Natural killer cell (primary cell): ENCODE data around the gene ATP1A4. TPM values are rescaled to one million over a fixed set of nuclear protein-coding genes. Genes with fewer than 3 reads are reported as not detected.

Source experiments
- ATAC-seq, 3 donors: fragments of 150-1000 bp in 2 of 3; fragments of 200-7000 bp in 1 of 3; cut with Tn5 transposase; 1 replicate in 1 of 3; 2 replicates in 2 of 3; pipeline ENCODE4 v1.10.0; 2021; ENCODE audit warnings: mild to moderate bottlenecking in 2 of 3, moderate library complexity in 2 of 3
- DNase-seq, 2 donors: peaks; one replicate each; pipeline versions ENCODE4 v3.0.0 to v3.0.0-alpha.2; 2013 to 2021; ENCODE audit warnings: mixed read lengths in 1 of 2
- H3K27ac ChIP-seq: one replicate; pipeline ENCODE4 v1.5.1; 2013; ENCODE audit warnings: mild to moderate bottlenecking, low read length
- H3K27me3 ChIP-seq: one replicate; pipeline ENCODE4 v1.6.1; 2013; ENCODE audit warnings: low read length; ENCODE audit not compliant: control insufficient read depth, insufficient read depth
- H3K36me3 ChIP-seq: one replicate; pipeline ENCODE4 v1.6.1; 2013; ENCODE audit warnings: low read length; ENCODE audit not compliant: control insufficient read depth, insufficient read depth
- H3K4me1 ChIP-seq: one replicate; pipeline ENCODE4 v1.6.1; 2013; ENCODE audit warnings: low read length; ENCODE audit not compliant: control insufficient read depth, insufficient read depth
- H3K4me3 ChIP-seq: one replicate; pipeline ENCODE4 v1.5.1; 2013; ENCODE audit warnings: low read length
- H3K9me3 ChIP-seq: one replicate; pipeline ENCODE4 v1.6.1; 2013; ENCODE audit warnings: low read length; ENCODE audit not compliant: control insufficient read depth, insufficient read depth
- H3K27ac Mint-ChIP-seq, 2 donors: one replicate each; pipeline ENCODE4 v1.8.0; 2022; ENCODE audit warnings: mild to moderate bottlenecking in 2 of 2, mixed read lengths in 2 of 2, moderate library complexity in 1 of 2
- H3K27me3 Mint-ChIP-seq, 2 donors: one replicate each; pipeline ENCODE4 v1.8.0; 2022; ENCODE audit warnings: low read depth in 2 of 2, mixed read lengths in 2 of 2
- H3K36me3 Mint-ChIP-seq: one replicate; pipeline ENCODE4 v1.8.0; 2022; ENCODE audit warnings: mixed read lengths
- H3K4me1 Mint-ChIP-seq, 2 donors: one replicate each; pipeline ENCODE4 v1.8.0; 2022; ENCODE audit warnings: mixed read lengths in 2 of 2
- H3K4me3 Mint-ChIP-seq: one replicate; pipeline ENCODE4 v1.8.0; 2022; ENCODE audit warnings: mild to moderate bottlenecking, moderate library complexity, mixed read lengths
- H3K9me3 Mint-ChIP-seq, 2 donors: one replicate each; pipeline ENCODE4 v1.8.0; 2022; ENCODE audit warnings: mixed read lengths in 2 of 2
- CTCF ChIP-seq: fragments of 200-600 bp; IDR thresholded peaks from one replicate; pipeline ENCODE4 v1.8.0; 2022; ENCODE audit warnings: antibody characterized with exemption
- WGBS: methylation state at CpG from one replicate; pipeline ENCODE4 v1.1.7; 2013; ENCODE audit warnings: missing lambda C conversion rate; ENCODE audit not compliant: insufficient coverage; 5-methylcytosine and 5-hydroxymethylcytosine counted together
- intact Hi-C: fragments of 100-400 bp; cut with micrococcal nuclease; formaldehyde crosslinking; loops from one replicate; pipeline ENCODE4 v1.14.2; 2022
- total RNA-seq, 4 donors: library from RNA; stranded (reverse); fragments of 120-200 nt in 1 of 4; gene quantifications; one replicate each; pipeline versions ENCODE4 v1.2.3 to v1.2.4, GENCODE V29; 2013 to 2022

ATP1A4 gene
- total RNA-seq, 3 donors from 2014 or later (not counting 1 experiment from before 2014, with no cell fraction given): not detected

GRCh38 chr1:160193832-160194736, 42.7 kb downstream of the ATP1A4 start:
- 86% methylated on average over 9 of the region's 9 CpGs for whole genome bisulfite sequencing
- Histone ChIP-seq H3K27me3 (no peaks in the 10 kb centered on the region), H3K27ac (no peak overlapping the region), H3K36me3 (no peaks in the 10 kb centered on the region), H3K9me3 (no peaks in the 10 kb centered on the region), H3K4me3 (no peak overlapping the region), H3K4me1 (peaks cover 7% of the 10 kb centered on the region)
- ATAC-seq: peak in 1 of 3 donors; percentile 24
- H3K36me3 Mint-ChIP-seq: no peaks in the 10 kb centered on the region
- no peak overlapping the region for H3K27ac Mint-ChIP-seq
- no peak overlapping the region for H3K4me3 Mint-ChIP-seq
- no peaks in the 10 kb centered on the region for H3K4me1 Mint-ChIP-seq
- no peaks in the 10 kb centered on the region for H3K9me3 Mint-ChIP-seq
- intact Hi-C loops: loop anchor here (1.0 to 2.0 kb wide), 4 partner anchors 58 to 413 kb away; no protein-coding TSS in a partner anchor
- no peak for DNase-seq
- H3K27me3 Mint-ChIP-seq: no peaks in the 10 kb centered on the region
- no peak for TF ChIP-seq CTCF

- H3K9me3 Mint-ChIP-seq: no peaks in the 10 kb centered on the region
- no peak overlapping the region for H3K27ac Mint-ChIP-seq
- Histone ChIP-seq H3K36me3 (no peaks in the 10 kb centered on the region), H3K4me1 (peaks cover 7% of the 10 kb centered on the region), H3K4me3 (no peak overlapping the region), H3K27me3 (no peaks in the 10 kb centered on the region), H3K27ac (no peak overlapping the region), H3K9me3 (no peaks in the 10 kb centered on the region)
- intact Hi-C loops: no loop called here
- no peaks in the 10 kb centered on the region for H3K36me3 Mint-ChIP-seq
- ATAC-seq (no peak), DNase-seq (no peak)
- TF ChIP-seq CTCF: no peak
- no peak overlapping the region for H3K4me3 Mint-ChIP-seq
- no peaks in the 10 kb centered on the region for H3K27me3 Mint-ChIP-seq
- H3K4me1 Mint-ChIP-seq: no peaks in the 10 kb centered on the region
- 84% methylated on average over 2 of the region's 2 CpGs for WGBS
Observed at GRCh38 chr1:160194737-160195059, 43.3 kb downstream of the ATP1A4 start.

DNA sequence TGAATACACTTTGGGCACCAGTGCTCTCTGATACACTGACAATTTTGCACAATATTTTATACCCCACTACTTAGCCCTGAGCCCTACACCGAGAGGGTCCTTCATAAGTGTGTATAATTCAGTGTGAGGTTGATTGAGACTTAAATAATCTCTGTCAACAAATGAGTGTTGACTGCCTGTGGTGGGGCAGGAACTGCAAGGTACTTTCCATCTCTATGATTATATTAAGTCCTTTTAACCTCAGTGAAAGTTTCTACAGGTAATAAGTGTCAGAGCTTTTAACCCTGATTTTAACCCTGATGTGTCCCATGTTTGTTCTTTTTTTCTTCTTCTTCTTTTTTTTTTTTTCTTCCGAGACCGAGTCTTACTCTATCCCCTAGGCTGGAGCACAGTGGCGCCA, 44.7 kb downstream of the ATP1A4 start:
- Histone ChIP-seq H3K4me1 (peaks cover 7% of the 10 kb centered on the region), H3K27me3 (no peaks in the 10 kb centered on the region), H3K27ac (no peak overlapping the region), H3K36me3 (no peaks in the 10 kb centered on the region), H3K4me3 (no peak overlapping the region), H3K9me3 (no peaks in the 10 kb centered on the region)
- H3K36me3 Mint-ChIP-seq: no peaks in the 10 kb centered on the region
- H3K4me3 Mint-ChIP-seq: no peak overlapping the region
- no peaks in the 10 kb centered on the region for H3K9me3 Mint-ChIP-seq
- no peak for TF ChIP-seq CTCF
- DNase-seq: no peak
- no peak overlapping the region for H3K27ac Mint-ChIP-seq
- no peaks in the 10 kb centered on the region for H3K4me1 Mint-ChIP-seq
- intact Hi-C loops: no loop called here
- 79% methylated on average over 3 of the region's 4 CpGs for WGBS
- ATAC-seq: no peak
- no peaks in the 10 kb centered on the region for H3K27me3 Mint-ChIP-seq
